ENCODE data around the gene MFSD12.

GRCh38 chr19:3578390-3578789, 21.0 kb upstream of the MFSD12 start:
- no peak for TF ChIP-seq EZH2phosphoT487 (IDR thresholded peaks at IDR 0.05; ENCODE audit: borderline replicate concordance, low read depth, low read length)
- TF ChIP-seq CTCF (conservative IDR thresholded peaks at IDR 0.05; ENCODE audit: low read length): no peak
